RPMI8226 (cell line): ENCODE measurements around the gene GPR176.
A peak's percentile ranks its signal among the peaks of the same experiment; 100 is the strongest.

ENCODE experiments used
- DNase-seq: peaks from one replicate; pipeline ENCODE4 v3.0.0-alpha.2; 2015

The GPR176 gene

DNA sequence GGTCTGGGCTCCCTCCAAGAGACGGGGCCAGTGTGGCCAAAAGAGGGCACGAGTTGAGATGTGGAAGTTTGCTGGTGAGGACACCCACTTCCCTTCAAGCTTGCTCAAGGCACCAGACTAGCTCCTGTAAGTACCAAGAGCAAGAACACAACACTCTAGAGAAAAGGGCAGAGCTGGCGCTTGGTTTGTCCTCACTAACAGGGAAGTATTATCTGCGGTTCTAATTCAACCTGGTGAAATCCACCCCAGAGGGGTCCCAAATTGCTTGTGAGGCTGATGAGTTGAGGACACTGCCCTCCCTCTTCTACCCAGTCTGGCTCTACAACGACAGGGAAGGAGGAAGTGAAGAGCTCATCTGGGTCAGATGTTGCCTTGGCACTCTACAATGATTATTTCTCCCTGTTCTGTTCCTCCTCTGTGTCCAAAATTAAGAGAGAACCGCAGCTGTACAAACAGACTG, 120.5 kb downstream of the GPR176 start:
- DNase-seq = peak; percentile 59

DNA sequence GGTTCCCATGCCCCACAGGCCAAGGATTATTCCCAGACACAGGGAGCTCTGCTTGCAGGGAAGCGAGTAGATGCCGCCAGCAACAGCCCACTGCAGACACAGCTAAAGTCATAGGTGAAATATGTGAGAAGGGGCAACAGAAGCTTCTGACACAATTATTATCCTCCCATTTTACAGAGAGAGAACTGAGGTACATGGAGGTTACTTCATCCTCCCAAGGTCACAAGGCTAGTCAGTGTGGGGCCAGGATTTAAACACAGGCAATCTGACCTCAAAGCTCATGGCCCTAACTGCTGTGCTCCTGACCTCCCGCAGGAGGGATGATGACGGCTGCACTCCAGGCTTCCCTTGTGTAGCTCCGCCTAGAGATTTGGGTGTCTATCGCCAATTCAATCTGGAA, 121.7 kb downstream of the GPR176 start:
- no peak for DNase-seq

DNA sequence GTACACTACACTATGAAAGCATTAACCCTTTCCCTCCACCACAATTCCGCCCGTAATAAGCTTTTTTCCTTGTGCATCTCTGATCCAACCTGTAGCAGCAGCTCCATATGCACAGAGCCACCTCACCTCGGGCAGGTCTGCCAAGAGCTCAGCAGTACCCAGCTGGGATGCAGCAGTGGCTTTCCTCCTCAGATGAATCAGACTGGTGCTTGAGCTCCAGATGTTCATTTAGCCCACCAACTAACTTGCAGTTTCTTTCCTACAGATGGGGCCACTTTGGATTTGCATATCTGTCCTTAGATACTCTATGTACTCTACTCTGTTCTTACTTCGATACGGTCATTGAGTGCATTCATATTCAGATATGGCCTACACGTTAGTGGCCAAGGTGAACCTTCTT, 122.7 kb downstream of the GPR176 start:
- peak; percentile 33 for DNase-seq

DNA sequence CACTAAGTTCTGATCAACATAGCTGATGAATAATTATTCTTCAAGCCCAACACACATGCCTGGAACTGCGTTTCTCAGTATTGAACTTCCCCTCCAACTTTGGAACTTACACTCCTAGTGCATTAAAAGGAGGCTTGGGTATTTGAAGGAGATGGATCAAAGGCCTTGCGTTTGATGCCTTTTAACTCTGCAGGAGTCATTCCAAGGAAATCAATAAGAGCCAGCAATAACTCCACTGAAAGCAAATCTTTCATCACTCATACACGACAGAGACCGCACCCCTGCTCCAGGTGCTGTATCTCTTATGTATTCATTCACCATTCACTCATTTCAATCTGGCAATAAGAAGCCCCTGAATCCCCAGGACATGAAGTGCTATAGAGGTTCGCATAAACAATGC, 123.5 kb downstream of the GPR176 start:
- no peak for DNase-seq

DNA sequence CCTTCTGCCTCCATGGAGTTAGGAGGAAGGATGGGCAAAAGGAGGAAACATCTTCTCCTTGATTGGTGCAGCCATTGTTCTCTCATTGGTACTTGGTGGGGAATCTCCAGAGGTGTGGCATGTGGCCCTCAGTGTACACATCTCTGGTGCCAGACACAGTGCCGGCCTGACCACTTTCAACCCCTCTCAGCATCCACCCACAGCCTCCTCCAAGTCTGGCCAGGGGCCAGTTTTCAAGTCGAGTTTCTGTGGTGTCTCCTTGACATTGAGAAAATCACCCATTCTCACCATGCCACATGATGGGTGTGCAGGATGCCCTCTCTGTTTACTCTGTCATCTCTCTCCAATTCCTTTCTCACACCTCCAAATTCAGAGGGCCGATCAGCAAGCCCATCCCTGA, 124.6 kb downstream of the GPR176 start:
- peak; percentile 22 for DNase-seq

DNA sequence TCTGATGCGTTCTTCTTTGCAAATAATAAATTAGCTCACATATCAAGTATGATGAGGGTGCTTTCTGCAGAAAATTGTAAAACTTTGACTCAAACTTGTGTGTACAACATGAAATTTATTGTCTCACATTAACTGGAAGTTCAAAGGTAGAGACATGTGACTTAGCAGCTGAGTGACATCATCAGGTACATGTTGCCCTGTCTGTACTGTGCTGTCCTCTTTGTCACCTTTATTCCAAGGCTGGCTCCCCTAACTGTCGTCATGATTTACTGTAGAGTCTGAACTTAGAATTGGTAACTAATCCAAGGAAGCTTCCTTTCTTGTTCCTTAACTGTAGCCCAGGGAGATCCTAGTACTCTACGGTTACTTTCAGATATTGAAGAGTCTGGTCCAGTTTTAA, 125.1 kb downstream of the GPR176 start:
- no peak for DNase-seq

DNA sequence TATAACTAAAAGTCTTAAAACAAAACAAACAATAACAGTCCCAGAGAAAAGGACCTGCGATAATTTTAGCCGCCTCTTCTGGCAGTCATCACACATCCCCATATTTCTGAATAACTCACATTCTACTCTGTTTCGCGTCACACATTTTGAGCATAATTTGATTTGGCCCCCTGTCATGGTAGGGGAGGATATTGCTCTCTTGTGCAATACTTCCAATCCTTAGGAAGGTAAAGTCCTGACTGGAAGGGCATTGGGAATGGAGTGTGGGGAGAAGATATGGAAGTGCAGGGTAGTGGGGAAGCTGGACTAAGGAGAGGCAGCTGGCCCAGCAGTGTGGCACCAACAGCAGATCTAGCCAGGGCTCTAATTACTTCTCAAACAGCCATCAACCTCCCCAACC, 126.1 kb downstream of the GPR176 start:
- no peak for DNase-seq

DNA sequence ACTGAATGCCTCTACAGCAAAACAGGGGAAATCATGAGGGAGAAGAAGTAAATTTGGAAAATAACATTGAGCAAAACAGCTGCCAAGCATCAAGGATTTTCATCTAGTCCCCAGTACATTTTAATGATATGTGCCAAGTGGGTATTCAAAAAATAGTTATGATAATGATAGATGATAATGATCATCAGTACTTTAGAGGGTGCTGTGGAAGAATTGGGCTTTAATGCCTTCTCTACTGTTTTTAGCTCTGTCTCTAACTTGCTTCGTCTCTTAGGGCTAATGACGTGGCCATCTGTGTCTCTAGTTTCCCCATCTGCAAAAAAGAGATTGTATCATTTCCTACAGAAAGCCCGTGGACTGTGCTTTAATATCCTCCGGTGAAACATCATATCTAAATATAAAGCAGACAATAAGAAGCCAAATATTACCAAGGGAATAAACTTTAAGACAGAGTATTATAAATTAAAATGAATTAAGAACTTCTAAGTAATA, 127.2 kb downstream of the GPR176 start:
- no peak for DNase-seq

DNA sequence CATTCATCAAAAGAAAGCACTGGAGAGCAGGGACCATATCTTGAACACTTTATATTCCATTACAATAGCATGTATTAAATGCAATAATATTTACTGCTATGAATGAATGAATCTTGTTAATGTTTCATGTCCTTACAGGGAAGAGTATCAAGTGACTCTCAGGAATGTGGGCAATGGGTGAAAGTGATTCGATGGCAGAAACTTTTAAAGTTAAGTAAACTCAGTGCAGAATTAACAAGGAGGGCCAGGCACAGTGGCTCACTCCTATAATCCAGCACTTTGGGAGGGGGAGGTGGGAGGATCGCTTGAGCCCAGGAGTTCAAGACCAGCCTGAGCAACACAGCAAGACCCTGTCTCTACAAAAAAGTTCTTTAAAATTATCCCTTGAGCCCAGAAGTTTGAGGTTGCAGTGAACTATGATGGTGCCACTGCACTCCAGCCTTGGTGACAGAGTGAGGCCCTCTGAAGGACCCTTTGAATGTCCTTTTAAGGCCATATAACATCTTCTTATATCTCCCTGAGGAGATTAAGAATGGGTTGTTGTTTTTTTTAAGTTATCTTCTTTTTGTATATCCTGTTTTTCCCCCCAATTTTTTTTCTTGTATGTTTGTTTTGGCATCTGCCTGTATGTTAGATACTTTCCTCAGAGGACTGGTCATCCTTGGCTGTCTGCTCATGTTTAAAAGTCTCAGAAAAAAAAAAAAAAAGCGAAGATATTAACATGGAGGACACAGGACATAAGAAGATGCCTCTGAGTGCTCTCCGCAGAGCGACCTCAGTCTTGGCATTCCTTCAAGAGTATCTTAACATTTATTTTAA, 127.8 kb downstream of the GPR176 start:
- no peak for DNase-seq

DNA sequence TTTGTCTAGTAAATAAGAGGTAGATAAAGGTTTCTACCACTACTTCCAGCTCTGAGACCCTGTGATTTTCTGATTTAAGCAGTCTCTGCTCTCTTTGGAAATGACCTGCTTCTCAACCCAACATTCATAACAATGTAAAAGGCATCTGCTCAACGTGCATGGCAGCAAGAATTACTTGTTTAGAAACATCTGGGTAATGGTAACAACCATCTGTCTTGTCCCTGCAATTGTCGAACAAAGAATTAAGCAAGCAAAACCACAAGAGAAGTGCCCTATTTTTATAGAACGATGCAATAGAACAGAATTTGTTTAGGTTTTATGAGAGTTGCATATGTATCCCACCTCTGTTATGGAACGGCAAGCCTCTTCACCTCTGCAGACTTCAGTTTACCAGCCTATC, 130.3 kb downstream of the GPR176 start:
- no peak for DNase-seq

DNA sequence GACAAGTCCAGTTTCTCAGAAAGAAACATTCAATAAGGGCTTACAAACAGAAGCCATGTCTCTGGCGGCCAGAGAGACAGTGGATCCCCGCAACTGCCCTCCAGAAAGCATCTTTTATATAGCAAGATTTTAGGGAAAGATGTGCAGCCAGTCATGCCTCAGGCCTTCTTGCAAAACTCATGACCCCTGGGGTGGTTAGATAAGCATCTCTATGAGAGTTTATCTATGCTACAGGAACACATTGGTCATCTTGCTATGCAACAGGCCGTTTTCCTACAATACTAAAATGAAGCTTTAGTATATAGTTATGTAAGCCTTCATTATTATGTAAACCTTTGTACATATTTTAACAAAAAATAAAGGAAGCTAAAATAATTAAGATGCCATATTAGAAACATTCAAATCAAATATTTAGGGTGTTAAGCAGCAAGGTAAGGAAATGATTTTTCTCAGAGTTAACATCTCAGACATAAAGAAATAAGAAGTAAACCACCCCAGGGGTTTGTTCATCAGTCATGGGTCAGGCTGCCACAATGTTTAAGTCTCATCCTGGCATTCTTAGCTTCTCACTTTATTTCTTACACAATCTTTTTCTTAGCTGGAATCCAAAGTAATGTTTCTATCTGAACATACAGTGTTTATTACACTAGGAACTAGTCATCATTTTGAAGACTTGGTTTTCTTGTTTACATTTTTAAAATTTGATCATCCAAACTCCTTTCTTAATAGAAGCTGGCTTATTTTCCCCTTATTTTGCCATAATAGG, 131.1 kb downstream of the GPR176 start:
- no peak for DNase-seq

DNA sequence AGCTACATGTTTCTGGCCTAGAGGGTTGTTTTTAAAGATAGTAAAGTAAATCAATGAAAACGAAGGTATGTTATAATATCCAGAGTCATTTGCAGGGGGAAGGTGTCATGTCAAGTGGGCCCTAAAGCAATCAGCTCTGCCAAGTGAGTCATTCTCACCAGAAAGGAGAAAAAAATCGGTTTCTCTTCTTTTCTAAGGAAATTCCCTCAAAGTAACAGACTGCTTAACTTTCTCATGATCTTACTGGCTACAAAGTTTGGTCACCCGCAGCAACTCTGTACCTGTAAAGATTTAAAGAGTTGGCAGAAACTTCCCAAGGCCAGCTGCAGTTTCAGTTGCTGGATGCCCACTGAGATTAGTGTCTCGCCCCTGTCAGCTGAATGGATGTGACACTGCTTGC, 132.0 kb downstream of the GPR176 start:
- no peak for DNase-seq

DNA sequence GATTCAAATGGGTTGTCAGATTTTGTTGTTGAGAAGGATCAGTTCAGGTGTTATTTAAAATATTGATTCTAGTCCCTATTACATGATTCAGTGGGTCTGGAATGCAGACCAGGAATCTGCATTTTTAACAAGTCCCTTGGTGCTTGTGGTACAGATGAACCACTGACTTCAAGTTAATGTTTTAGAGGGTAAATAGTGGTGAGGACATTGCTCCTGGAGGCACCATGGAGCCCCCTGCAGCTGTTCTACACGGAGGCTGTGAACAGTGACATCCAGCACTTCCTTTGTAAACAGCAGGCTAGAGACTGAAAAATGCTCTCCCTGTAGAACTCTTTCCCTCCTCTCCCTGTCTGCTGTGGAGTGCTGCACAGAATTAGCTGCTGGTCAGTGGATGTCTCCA, 132.6 kb downstream of the GPR176 start:
- DNase-seq = no peak

DNA sequence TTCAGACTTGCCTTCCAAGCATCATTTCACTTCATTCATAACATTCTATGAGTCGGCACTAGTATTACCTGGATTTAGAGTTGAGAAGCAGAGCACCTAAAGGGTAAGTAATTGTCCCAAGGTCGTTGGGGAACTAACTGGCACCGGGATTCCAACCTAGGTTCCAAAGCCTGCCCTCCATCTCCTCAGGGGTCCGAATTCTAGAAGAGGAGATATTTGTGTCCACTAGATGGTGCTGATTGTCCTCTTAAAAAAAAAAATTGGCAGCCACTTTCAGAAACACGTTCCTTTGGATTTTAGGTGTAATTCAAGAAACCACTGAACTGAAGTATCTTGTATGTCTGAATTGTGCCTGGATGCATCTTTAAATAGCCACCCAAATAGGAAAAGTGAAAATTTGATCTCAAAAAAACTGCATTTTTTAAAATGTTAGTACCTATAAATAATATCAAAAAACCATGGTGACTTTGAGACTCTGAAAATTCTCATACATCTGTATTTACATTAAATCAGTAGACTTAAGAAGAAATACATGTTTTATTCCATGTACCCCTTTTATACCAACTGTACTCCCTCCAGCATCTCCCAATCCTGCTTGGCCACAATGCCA, 133.5 kb downstream of the GPR176 start:
- peak; percentile 44 for DNase-seq

DNA sequence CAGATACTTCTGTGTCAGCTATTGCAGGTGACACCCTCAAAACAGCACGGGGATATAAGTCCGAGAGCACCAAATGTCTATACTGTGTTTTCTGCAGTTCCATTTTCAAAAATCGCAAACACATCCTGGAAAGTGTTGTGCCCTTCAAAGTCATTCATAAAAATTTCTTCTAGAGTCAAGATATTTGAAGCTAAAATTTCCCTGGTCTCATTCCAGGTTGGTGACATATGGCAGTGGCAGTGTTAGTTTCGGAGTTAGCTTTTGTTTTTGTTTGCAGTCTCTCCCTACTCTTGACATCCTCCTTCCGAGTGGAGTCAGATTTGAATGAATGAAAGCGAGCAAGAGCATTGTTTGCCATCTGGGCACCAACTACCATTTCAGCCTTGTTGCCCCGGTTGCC, 134.2 kb downstream of the GPR176 start:
- no peak for DNase-seq

DNA sequence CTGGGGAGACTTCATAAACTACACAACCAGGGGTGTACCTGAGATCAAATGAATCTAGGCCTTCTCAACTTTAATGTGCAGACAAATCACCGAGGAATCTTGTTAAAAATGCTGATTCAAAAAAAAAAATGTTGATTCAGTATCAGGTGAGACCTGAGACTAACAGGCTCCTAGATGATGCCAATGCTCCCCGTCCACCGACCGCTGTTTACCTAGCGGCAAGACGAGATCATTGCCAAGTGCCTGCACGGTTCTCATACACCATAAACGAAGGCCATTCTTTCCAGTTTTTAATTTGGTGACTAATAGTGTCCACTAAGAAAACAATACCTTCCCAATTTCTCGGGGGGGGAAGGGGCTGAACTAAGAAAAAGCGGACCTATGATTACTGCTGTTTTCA, 134.9 kb downstream of the GPR176 start:
- no peak for DNase-seq

DNA sequence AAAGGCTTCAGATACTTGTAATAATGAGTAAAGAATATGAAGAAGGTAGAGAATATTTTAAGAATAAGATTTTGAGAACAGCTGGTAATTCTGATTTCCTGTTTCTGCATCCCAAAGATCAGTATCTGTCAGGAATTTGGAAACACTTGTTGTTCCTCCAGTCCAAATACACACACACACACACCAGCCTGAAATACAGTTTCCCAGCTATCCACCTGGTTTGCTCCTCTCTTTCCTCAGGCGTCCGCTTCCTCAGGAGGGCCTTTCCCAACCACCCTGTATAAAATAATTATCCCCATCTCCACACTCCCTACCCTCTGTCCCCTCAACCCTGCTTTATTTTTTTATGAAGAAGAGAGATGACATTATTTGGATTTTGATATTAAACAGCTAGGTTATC, 135.4 kb downstream of the GPR176 start:
- no peak for DNase-seq

DNA sequence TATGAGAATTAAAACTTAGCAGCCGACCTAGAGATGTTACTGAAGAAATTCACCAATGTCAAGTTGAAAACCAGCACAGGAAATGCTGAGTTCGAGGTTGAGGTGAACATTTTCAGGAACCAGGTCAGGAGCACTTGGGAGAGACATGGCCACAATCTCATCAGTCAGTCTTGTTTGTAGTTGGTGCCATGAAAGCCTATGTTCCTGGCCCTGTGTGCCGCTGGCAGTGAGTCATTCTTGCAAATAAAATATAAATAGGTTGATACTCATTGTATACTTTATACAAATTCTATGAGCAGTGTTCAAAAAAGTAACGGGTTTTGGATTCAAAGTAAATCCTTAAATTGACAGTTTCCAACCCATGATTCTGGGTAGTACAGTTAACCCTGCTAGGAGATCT, 135.9 kb downstream of the GPR176 start:
- no peak for DNase-seq

DNA sequence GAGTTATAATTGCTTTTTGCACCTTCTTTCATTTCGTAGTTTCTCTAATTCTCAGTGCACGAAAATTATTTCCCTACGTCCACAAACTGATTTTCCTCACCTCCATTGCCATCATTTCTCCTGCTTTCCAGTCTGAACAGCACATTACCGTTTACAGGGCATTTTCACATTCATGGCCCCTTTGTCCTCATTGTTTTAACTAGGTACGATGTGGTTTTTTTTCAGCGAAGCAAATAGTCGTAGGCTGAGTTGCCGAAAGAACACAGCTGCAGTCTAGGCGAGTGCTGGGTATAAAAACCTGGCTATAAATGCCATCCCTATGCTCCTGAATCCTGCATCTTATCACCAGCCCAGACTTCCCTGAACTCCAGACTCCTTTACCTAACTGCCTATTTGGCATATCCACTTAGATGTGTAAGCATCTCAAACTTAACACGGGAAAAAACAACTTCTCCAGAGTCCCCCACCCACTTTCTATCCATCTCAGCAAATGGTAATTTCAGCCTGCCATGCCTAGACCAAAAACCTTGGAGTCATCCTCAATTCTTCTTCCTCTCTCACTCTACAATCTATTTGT, 136.7 kb downstream of the GPR176 start:
- no peak for DNase-seq

DNA sequence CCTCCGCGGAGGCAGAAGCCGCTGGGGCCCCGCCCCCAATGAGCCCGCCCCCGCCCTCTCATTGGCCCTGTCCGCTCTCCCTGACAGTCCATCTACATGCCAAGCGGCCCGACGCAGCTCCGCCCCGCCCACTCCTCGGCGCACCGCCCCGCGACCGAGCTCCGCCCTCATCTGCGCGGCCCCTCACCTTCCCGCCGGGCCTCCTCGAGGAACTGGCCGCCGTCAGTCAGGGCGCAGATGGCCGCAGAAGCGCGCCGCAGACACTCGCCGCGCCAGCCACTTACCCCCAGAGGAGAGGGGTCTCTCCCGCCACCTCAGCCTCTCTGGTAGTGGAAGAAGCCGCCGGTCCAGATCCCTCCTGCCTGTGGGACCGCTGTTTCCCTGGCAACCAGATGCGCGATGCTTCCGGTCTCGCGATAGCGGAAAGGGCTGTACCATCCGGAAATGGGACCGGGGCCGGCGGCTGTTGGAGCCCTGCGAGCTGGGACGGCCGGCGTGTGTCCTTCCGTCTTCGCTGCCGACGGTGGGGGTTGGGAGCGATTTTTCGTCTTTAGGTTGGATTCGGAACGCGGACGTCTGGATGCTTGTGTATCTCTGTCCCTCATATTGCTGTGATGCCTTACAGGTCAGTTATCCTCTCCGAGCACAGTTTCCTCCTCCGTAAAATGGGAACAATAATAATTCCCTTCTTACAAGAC, 137.5 kb downstream of the GPR176 start, which contains the start of gene FSIP1:
TSS of gene FSIP1 (minus strand) at position 401 of the 698 bp plus-strand sequence. CDS start 6,317 bp downstream, outside the sequence.
- peak; percentile 95 for DNase-seq

DNA sequence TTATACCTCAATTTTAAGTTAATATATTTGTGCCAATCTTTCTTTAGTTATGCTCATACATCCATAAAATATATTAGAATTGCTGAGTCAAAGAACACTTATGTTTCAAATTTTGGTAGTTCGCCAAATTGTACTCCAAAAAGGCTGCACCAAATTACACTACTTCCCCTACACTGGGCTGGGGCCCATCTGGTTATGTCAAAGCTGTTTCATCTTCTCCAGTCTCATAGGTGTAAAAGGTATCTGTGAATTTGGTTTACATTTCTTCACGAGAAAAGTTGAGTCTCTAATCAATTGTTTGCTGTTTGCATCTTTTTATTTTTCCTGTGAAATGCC, 138.1 kb downstream of the GPR176 start:
- no peak for DNase-seq

DNA sequence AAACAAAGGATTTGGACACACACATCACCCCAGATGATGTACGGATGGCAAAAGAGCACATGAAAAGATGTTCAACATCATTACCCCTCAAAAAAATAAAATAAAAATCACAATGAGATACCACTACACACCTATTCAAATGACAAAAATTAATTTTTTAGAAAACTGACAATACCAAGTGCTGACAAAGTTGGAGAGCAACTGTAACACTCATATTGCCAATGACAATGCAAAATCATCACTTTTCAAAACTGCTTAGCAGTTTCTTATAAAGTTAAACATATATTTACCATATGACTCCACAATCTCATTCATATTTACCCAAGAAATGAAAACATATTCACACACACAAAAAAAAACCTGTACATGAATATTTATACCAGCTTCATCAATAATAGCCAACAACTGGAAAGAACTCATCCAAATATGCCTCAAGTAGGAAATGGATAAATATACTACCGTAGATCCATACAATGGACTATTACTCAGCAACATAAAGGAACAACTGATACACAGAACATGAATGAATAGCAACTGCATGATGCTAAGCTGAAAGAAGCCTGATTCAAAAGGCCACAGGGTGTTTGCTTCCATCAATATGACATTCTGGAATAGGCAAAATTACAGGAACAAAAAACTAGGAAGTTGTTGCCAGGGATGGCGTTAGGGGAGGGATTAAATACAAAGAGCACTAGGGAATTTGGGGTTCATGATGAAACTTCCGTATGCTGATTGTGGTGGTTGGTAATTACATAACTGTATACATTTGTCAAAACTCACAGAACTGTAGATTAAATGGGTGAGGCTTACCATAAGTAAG, 138.7 kb downstream of the GPR176 start:
- no peak for DNase-seq
